HG03378 (cell line): Measurements from ENCODE around the gene PTBP2.

Experiments
- ATAC-seq: cut with Tn5 transposase; IDR thresholded peaks from one replicate; pipeline ENCODE4 v1.9.1; 2021; ENCODE audit warnings: mild to moderate bottlenecking, moderate library complexity; ENCODE audit not compliant: unreplicated experiment

The PTBP2 gene, protein sequence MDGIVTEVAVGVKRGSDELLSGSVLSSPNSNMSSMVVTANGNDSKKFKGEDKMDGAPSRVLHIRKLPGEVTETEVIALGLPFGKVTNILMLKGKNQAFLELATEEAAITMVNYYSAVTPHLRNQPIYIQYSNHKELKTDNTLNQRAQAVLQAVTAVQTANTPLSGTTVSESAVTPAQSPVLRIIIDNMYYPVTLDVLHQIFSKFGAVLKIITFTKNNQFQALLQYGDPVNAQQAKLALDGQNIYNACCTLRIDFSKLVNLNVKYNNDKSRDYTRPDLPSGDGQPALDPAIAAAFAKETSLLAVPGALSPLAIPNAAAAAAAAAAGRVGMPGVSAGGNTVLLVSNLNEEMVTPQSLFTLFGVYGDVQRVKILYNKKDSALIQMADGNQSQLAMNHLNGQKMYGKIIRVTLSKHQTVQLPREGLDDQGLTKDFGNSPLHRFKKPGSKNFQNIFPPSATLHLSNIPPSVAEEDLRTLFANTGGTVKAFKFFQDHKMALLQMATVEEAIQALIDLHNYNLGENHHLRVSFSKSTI

DNA sequence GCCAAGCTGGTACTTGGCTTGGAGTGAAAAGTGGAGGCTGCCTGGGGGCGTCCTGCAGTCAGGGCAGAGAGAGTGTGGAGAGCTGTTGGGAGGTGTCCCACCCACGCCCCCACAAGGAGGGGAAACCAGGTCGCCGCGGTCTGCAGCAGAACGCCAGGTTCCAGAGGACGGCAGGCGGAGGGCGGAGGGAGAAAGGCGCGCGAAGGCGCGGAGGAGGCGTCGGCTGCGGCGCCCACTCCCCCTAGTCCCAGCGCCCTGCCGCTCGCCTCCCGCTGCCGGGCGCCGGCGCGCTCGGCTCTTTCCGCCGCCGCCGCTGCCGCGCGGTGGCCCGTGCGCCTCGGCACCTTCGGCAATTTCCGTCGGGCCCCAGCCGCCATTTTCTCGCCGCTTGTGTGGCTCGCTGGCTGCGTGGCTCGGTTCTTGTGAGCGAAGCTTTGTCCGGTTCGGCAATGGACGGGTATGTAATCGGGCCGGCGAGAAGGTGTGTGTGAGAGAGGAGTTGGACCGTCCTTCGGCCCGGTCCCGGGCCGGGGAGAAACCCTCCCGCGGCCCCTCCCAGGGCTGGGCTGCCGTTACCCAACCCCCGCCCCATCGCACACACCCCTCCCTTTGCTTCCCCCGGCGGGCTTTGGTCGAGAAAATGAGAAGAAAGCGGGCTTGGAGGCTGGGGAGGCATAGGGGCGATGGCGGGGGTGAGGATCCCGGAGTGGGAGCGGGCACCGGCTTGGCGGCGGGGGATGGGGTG, at the start of gene PTBP2:
TSS of gene PTBP2 (plus strand) at position 369 of the 745 bp plus-strand sequence. CDS start at position 450, 81 bp downstream.
- ATAC-seq: peak; percentile 86

DNA sequence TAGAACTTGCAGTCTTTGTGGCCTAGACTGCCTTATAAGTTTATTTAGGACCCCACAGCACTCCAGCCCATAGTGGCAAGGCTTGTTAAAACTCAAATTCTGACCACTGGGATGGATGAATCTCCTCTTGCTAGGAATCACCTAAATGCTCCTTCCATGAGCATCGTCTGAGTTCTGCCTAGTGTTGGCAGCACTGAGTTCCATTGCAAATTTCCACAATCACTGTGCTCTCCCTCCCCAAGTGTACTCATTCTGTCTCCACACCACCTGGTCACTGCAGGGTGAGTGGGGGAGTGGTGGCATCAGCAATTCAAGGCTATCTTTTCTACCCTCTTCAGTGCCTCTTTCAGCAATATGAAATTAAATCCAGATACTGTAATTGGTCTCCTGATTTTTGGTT, 46.7 kb upstream of the PTBP2 start:
- ATAC-seq: no peak

DNA sequence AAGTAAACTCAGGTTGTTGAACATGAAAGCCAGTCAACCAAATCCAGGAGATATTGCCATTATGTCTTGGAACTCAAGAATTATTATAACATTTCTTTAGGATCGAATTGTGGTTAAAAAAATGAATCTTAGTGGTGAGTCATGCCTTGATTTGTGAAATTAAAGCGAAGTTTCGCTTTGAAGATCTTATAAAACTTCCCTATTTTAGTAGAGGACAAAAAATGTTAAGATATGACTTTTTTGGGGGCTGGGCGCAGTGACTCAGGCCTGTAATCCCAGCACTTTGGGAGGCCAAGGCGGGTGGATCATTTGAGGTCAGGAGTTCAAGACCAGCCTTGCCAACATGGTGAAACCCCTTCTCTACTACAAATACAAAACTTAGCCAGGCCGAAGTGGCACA, 39.5 kb upstream of the PTBP2 start:
- ATAC-seq: no peak

DNA sequence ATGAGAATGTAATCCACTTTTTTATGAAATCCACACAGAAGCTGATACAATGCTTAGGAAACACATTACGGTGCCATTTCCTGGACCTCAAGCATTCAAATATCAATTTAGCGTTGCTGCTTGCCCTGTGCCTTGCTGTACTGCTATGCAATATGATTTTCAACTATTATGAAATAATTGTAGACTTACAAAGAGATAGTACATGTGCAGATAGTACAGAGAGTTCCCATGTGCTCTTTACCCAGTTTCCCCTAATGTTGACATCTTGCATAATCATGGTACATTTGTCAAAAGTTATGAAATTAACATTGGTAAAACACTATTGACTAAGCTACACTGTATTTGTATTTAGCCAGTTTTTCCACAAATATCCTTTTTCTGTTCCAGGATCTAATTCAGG, 37.7 kb upstream of the PTBP2 start:
- ATAC-seq: no peak

DNA sequence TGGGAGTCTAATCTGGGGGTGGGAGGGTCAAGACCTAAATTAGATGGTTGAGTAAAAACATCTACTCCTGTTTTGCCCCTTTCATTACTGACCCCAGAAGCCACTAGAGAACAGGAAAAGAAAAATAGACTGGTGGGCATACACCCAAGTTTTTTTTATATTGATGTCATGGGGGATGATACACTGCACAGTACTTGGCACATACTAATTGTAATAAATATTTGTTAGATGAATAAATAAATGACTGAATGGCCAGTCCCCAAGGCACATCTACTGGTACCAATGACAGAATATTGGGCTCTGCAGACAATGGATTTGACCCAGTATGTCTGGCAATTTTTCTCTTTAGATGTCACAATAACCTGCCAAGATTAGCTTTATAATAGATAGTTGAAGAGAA, 36.8 kb upstream of the PTBP2 start:
- ATAC-seq: no peak

DNA sequence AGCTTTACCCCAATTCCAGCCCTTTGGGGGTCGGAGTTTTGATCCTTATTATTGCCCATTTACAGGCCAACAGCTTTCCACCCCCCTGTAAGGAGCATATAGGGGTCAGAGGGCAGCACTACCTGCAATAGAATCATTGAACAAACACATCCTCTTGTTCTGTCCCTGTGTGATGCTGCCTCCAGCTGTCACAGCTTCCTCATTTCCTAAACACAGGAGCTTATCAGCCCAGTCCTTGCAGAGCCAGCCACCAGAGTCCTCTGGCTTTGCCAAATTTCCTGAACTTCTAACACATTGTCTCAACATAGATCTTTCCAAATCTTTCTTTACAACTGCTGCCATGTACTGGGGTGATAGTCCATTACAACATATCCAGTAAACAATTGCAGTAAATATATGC, 32.8 kb upstream of the PTBP2 start:
- ATAC-seq: no peak

DNA sequence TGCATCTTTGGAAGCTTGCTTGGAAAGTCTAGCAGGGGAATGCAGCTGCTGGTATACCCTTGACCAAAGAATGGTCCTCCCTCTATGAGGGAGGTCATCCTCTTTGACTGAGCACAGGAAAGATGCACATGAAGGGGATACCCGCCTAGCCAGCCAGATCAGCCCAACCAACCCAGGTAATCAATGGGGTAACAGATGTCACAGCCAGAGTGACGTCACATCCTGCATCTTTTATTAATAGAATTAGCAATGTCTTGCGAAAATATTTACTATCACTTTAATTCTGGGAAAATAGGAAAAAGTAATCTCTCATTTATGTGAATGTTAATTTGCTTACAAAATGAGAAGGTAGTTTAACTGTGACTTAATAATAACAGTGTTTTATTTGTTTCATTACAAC, 25.6 kb upstream of the PTBP2 start:
- no peak for ATAC-seq

DNA sequence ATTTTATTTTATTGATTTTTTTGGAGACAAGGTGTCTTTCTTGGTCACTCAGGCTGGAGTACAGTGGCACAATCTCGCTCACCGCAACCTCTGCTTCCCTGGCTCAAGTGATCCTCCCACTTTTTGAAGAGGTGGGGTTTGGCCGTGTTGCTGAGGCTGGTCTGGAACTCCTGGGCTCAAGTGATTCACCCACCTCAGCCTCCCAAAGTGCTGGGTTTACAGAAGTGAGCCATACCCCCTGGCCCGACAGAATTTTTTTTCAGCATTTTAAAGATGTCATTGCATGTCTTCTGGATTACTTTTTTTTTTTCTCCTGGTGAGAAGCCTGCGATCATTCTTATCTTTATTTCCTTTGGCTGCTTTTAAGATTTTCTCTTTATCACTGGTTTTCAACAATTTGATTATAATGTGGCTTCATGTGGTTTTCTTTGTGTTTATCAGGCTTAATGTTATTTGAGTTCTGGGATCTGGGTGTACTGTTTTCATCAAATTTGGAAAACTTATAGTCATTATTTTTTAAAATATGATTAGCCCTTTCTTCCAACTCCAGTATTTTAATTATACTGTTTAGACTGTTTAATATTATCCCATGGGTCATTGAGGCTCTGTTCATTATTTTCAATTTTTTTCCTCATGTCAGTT, 23.1 kb upstream of the PTBP2 start:
- ATAC-seq: no peak

DNA sequence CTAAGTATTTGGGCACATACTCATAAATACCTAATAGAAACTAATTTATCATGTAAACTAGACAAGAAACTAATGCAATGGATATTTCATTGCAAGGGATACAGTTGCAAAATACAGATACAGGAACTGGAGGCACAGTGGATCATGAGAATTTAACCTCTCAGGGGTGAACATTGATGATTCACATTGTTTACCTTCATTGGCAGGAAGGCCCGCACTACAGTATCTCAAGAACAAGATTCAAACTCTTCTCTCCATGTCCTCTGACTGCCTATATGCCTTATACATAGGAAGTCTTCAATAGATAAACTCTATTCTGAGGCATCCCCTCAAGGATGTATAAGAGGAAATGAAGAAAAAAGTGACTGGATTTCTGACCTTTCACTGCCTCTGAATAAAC, 18.4 kb upstream of the PTBP2 start:
- ATAC-seq: no peak

DNA sequence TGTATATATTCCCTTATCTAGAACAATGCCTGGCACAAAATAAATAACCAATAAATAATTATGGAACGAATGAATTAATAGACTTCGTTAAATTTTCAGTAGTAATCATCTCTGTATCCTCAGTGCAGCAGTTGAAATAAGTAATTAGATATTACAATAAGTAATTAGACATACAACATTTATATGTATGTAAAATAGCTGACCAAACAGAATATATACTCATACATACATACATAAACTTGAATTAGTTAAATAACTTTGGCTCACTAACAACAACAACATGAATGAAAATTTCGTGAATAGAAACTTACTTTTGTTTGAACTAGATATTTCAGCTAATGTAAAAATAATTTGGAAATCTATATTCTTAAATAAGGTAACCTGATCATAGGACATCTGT, 14.6 kb upstream of the PTBP2 start:
- ATAC-seq: no peak

DNA sequence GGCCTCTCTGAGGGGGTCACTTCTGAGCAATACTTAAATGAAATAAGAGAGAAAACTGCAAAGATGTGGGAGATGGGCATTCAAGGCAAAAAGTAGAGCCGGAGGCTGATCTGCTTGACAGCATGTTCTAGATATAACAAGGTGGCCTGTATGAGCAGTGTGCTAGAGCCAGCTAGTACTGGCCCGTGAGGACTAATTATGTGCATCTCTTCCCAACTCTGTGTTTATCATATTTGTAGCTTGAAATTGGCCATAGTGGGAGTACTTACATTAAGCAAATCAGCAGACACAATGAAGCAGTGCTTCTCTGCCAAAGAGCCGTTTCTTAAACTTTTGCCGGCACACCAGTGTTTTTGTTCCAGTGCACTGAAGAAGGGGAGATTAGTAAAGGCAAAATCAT, 13.1 kb upstream of the PTBP2 start:
- ATAC-seq: no peak

DNA sequence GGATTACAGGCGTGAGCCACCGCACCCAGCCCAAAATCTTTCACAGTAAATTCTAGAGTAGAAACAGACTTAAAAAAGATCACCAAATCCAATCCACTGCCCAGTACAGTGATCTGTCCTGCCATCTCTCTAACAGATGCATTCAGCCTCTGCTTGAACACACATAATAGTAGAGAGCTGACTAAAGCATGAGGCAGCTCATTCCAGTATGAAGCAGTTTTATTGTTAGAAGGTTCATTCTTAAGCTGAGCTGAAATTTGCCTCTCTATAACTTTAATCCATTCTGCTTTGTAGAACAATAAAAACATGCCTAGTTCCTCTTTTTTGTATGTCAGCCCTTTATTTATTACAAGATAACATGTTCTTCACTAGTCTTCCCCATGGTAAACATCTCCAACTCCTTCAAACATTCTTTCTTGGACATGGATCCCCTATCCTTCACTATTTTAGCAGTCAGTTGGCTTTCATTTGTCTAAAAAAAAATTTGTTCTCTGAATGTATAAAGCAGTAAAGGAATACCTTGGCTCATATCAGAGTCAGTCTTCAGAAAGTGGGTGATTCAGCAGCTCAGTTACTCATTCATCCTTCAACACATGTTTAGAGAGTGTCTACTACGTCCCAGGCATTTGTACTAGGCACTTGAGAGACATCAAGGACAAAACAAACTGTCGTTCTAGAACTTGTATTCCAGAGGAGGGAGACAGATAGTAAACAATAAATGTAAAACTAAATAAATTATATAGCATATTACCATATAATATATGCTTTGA, 10.7 kb upstream of the PTBP2 start:
- ATAC-seq: no peak

DNA sequence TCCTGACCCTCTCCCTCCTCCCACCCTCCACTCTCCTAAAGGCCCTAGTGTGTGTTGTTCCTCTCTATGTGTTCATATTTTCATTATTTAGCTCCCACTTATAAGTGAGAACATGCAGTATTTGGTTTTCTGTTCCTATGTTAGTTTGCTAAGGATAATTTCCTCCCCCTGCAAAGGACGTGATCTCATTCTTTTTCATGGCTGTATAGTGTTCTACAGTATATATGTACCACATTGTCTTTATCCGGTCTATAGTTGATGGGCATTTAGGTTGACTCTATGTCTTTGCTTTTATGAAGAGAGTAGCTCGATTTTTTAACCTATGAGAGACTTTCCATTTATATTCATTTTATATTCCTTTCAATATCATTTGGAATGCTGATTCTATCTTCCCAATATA, 7.9 kb upstream of the PTBP2 start:
- ATAC-seq: no peak

DNA sequence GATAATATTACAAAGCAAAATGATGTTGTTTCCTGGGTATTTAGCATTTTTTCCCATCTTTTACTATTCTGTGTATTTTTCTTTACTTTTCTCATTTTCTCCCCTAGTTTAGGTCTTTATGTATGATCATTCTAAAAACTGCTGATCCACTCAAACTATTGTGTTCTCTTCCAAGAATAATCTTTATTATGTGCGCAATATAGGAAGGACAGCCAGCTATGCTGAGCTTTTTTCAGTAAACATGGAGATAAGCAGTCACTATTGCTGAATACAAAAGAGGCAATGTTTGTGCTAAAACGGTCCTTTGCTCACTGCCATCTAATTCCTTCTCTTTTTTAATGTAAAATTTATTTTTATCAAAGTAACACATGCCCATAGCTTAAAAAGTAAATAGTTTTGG, 6.7 kb upstream of the PTBP2 start:
- ATAC-seq: no peak

DNA sequence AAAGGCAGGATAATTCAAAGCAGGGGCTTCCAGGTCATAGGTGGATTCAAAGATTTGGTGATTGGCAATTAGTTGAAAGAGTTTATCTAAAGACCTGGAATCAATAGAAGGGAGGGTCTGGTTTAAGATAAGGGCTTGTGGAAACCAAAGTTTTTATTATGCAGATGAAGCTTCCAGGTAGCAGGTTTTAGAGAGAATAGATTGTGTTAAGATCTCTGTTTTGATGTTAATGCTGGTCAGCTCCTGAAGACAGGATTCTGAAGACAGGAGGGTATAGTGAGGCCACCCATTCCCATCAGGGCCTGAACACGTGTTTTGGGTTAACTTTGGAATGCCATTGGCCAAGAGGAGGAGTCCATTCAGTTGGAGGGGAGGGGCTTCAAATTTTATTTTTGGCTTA, 6.1 kb upstream of the PTBP2 start:
- ATAC-seq: no peak

DNA sequence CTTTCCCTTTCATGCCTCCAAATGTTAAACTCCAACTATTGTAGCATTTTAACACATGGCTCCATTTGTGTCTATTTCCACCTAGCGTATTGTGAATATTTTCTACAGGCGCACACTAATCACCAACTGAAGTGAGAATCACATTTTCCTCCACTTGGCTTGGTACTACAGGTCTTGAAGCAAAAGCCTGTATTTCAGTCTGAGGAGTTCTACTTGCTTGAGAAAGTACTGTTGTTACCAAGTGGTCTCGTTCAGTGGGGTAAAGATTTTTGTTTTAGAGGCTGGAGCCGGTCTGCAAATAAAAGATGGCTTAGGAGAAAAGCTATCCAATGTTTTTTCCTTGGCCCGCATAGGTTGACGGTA, 550 bp upstream of the PTBP2 start:
- ATAC-seq: peak; percentile 15

DNA sequence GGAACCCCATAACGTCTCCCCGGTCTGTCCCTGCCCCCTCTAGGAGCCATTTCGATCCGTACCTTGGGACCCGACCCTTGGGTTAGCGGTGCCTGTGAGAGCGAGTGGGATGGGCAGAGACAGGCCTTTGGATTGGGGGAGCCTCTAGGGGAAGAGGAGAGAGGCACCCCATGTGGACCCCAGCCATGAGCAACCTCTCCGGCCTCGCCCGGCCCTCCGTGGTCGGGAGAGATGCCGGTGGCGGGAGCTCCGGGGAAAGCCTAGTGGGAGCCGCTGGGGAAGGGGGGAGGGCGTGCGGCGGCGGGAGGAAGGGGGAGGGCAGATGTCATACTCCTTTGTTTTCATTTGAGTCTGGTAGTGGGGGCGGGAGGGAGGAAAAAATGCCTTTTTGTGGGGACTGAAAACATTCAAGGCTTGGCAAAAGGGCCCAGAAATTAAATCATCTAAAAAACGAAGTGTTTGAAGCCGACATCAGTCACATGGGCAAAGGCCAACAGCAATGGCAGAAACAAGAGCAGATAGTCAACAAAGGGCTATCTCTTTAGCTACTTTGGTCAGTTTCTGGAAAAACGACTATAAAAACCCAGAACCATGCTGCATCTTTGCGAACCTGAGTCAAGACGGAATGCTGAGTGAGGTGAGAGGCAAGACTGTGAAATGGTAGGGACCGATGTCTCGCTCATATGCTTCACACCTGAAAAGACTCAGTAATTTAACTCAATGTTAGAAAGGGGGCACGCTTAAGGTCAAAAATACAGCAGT, 758 bp downstream of the PTBP2 start:
- peak; percentile 51 for ATAC-seq

DNA sequence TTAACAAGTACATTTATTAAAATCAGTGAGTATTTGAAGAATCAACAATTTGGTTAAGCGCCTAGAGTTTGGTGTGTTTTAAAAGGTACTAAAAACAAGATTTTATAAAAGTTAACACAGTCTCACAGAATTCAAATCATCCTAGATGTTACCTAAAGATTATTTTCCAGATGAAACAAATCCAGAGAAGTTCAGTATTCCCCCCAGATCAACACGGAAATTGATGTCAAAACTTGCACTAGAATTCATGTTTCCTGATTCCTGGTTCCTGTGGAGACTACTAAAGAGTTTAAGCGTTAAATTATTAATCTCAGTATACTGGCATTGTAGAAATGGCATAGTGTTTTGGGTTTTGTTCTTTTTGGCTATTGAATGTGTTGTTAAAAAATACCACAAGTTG, 1.4 kb downstream of the PTBP2 start:
- no peak for ATAC-seq

DNA sequence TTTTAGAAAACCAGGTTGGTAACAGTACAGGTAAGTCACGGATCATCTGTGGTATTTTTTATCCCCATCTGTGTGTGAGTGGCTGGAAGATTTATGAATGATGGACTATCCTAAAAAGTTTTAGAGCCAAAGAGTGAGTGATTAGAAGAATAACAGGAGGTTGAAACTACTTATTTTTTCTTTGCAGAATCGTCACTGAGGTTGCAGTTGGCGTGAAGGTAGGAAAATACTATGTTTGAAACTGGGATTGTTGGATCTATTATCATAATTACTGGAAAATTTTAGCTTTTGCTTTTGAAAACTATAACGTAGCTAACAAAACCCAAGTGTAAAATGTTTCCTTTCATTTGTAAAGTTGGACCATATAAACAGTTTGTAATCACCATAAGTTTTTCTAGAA, 1.8 kb downstream of the PTBP2 start:
- no peak for ATAC-seq

DNA sequence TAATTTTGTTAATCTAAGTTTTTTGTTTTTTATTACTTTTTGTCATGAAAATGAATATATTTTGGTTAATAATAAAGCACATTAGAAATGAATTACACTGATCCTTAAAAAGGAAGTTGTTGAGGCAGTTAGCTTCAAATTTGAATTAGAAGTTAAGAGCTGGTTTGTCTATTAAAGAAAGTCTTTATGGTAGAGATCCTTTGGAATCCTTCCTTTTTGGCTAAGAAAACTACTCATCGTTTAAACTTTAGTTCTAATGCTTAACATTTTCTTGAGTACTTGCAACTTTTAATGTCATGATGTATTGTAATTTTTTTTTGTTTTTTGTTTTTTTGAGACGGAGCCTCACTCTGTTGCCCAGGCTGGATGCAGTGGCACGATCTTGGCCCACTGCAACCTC, 2.4 kb downstream of the PTBP2 start:
- no peak for ATAC-seq
